Measurements from ENCODE around the gene TSHZ2.

Gene TSHZ2

GRCh38 chr20:52972190-52972937 lies at the start of gene TSHZ2:
TSS of gene TSHZ2 (plus strand) at chr20:52972358. CDS start at chr20:52973294, 936 bp downstream.
- peak; percentile 88 for DNase-seq

GRCh38 chr20:52922436-52922835 lies 49.7 kb upstream of the TSHZ2 start:
- DNase-seq, result peak; percentile 17

- DNase-seq, result peak; percentile 99
Measured at GRCh38 chr20:52923123-52923937, 48.8 kb upstream of the TSHZ2 start.

- peak; percentile 32 for DNase-seq
Measured at GRCh38 chr20:52924411-52925271, 47.5 kb upstream of the TSHZ2 start.

- DNase-seq, result no peak
Measured at GRCh38 chr20:52926505-52926904, 45.7 kb upstream of the TSHZ2 start.

- DNase-seq, result no peak
Measured at GRCh38 chr20:52933867-52934266, 38.3 kb upstream of the TSHZ2 start.

GRCh38 chr20:52936351-52937340 lies 35.5 kb upstream of the TSHZ2 start:
- no peak for DNase-seq

- DNase-seq, result peak; percentile 40
Measured at GRCh38 chr20:52937591-52938100, 34.5 kb upstream of the TSHZ2 start.

GRCh38 chr20:52939141-52939540 lies 33.0 kb upstream of the TSHZ2 start:
- no peak for DNase-seq

- peak; percentile 49 for DNase-seq
Measured at GRCh38 chr20:52941808-52942207, 30.4 kb upstream of the TSHZ2 start.

- peak; percentile 76 for DNase-seq
Measured at GRCh38 chr20:52943185-52943841, 28.8 kb upstream of the TSHZ2 start.

- DNase-seq, result no peak
Measured at GRCh38 chr20:52945268-52945667, 26.9 kb upstream of the TSHZ2 start.

- no peak for DNase-seq
Measured at GRCh38 chr20:52945862-52946522, 26.2 kb upstream of the TSHZ2 start.

- no peak for DNase-seq
Measured at GRCh38 chr20:52948491-52948890, 23.7 kb upstream of the TSHZ2 start.

- peak; percentile 81 for DNase-seq
Measured at GRCh38 chr20:52953020-52953419, 19.1 kb upstream of the TSHZ2 start.

GRCh38 chr20:52954849-52955248 lies 17.3 kb upstream of the TSHZ2 start:
- no peak for DNase-seq

GRCh38 chr20:52958211-52958610 lies 13.9 kb upstream of the TSHZ2 start:
- DNase-seq, result peak; percentile 36

GRCh38 chr20:52959125-52959524 lies 13.0 kb upstream of the TSHZ2 start:
- DNase-seq, result peak; percentile 60

- no peak for DNase-seq
Measured at GRCh38 chr20:52962183-52962582, 10.0 kb upstream of the TSHZ2 start.

GRCh38 chr20:52963131-52963530 lies 9.0 kb upstream of the TSHZ2 start:
- DNase-seq, result peak; percentile 86
